WTC11 (cell line): Measurements from ENCODE around the gene RASL12.

Experiments used
- CTCF ChIP-seq: fragments of 200-600 bp; IDR thresholded peaks from 2 replicates; pipeline ENCODE4 v1.8.0; 2022; ENCODE audit warnings: antibody characterized with exemption
- FOXP1 ChIP-seq: sonication (generic); formaldehyde crosslinking; IDR thresholded peaks from 2 replicates; pipeline ENCODE4 v1.8.0; 2022; ENCODE audit warnings: missing genetic modification reagents, mild to moderate bottlenecking, moderate library complexity, borderline replicate concordance
- ZNF396 ChIP-seq: fragments of 250-450 bp; sonication (Bioruptor Pico); IDR thresholded peaks from 2 replicates; pipeline ENCODE4 v1.8.0; 2021; ENCODE audit warnings: mild to moderate bottlenecking, moderate library complexity, borderline replicate concordance
- TF ChIP-seq, protein P1 (sequence below): sonication (generic); formaldehyde crosslinking; IDR thresholded peaks from 2 replicates; pipeline ENCODE4 v1.8.0; 2022; ENCODE audit warnings: mild to moderate bottlenecking, missing genetic modification reagents

GRCh38 chr15:65077291-65077980 is 9.6 kb upstream of the RASL12 start:
- TF ChIP-seq, protein P1, sequence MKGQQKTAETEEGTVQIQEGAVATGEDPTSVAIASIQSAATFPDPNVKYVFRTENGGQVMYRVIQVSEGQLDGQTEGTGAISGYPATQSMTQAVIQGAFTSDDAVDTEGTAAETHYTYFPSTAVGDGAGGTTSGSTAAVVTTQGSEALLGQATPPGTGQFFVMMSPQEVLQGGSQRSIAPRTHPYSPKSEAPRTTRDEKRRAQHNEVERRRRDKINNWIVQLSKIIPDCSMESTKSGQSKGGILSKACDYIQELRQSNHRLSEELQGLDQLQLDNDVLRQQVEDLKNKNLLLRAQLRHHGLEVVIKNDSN (CRISPR knock-in tag) = no peak
- no peak for TF ChIP-seq CTCF
- no peak for TF ChIP-seq ZNF396 (CRISPR knock-in tag)
- peak; percentile 81; the same call in 1 of the 2 replicates for TF ChIP-seq FOXP1 (CRISPR knock-in tag)
